Astrocyte of the cerebellum (primary cell): ENCODE results near the gene RBPJL.

Experiments
- DNase-seq: peaks from one replicate; pipeline ENCODE4 v3.0.0-alpha.2; 2011; ENCODE audit warnings: low read depth
- H3K4me3 ChIP-seq: 2 replicates; pipeline ENCODE4 v1.5.1; 2011; ENCODE audit warnings: mild to moderate bottlenecking, low read depth, low read length, moderate library complexity
- in situ Hi-C: cut with HindIII; loops from 2 replicates; pipeline ENCODE4 v1.10.0; 2017; ENCODE audit warnings: low sequenced_read_pairs
- TF ChIP-seq, protein P1 (sequence below): IDR thresholded peaks from 2 replicates; pipeline ENCODE4 v1.5.1; 2012; ENCODE audit warnings: low read length, low read depth, moderate library complexity, mild to moderate bottlenecking; ENCODE audit errors: missing control alignments

Gene RBPJL

DNA sequence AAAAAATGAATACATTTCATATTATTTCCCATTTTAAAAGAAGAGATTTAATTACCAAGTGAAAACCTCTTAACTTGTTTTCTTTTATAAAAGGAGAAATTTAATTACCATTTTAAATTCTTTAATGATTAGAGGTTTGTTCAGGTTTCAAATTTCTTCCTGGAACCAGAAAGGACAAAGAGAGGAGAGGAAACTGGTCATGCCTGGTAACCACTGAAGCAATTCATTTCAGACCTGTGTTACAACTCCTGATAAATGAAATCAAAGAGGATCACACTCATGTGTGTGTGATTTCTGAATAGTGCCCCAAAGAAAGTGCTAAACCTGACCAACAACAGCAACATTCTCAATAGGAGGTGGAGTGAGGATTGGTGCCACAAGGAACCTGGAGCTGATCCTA is 39.7 kb upstream of the RBPJL start:
- H3K4me3 ChIP-seq = no peak overlapping the region
- TF ChIP-seq, protein P1, sequence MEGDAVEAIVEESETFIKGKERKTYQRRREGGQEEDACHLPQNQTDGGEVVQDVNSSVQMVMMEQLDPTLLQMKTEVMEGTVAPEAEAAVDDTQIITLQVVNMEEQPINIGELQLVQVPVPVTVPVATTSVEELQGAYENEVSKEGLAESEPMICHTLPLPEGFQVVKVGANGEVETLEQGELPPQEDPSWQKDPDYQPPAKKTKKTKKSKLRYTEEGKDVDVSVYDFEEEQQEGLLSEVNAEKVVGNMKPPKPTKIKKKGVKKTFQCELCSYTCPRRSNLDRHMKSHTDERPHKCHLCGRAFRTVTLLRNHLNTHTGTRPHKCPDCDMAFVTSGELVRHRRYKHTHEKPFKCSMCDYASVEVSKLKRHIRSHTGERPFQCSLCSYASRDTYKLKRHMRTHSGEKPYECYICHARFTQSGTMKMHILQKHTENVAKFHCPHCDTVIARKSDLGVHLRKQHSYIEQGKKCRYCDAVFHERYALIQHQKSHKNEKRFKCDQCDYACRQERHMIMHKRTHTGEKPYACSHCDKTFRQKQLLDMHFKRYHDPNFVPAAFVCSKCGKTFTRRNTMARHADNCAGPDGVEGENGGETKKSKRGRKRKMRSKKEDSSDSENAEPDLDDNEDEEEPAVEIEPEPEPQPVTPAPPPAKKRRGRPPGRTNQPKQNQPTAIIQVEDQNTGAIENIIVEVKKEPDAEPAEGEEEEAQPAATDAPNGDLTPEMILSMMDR = no peak
- no peak for DNase-seq
- in situ Hi-C loops = no loop called here

DNA sequence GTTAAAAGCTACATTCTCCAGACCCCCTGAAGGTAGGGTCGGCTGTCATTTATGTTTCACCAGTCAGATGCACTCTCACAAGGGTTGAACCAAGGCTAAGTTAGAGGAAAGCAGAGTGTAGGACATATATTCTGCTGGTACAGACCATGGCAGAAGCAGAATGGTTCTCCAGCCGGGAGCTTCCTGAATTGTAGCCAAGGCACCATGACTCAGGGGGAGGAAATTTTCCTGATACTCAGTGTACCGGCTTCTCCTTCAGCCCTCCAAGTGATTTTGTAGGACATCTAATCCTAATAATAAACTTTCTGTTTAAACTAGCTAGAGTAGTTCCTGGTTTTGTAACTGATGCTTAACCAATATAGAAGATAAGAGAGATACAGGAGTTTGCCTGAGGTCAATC is 38.1 kb upstream of the RBPJL start:
- in situ Hi-C loops = no loop called here
- H3K4me3 ChIP-seq = no peak overlapping the region
- TF ChIP-seq, protein P1 = no peak
- DNase-seq = no peak

DNA sequence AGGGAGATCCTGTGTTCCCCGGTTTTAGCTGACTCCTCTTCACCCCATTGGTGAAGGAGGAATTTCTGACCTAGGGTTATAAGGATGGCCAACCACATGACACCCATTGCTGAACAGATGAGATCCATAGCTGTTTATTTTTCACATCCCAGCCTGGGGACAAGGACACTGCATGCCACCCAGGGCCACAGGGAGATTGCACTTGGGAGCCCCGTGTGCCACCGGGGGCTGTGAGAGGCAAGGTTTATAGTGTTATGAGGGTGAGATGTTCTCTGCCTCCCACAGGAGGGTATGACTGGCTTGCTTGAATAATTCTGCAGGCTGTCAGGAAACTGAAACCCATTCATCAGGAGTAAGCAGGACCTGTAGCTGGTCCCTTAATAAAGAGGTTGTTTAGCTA is 37.6 kb upstream of the RBPJL start:
- H3K4me3 ChIP-seq = no peak overlapping the region
- TF ChIP-seq, protein P1 = no peak
- in situ Hi-C loops = no loop called here
- DNase-seq = no peak

DNA sequence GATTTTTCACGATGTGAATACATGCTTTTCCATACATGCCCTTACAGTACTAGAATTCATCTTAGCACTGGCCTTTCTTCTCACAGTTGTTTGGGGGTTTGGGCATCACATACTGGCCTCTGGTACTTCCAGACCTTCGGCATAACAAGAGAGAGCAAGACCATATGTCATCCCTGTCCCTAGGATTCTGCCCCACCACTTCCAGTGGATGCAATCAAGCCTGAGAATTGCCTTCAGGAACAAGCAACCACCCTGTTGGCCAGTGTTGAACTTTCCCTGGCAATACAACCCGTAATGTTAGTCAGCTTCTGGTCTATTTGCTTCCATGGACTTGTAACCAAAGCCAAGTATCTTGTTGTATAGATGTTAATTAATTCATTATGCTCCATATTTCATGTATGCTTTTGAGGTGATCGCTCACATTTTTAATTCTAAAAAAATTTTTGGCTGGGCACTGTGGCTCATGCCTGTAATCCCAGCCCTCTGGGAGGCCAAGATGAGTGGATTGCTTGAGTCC is 36.8 kb upstream of the RBPJL start:
- no peak for DNase-seq
- in situ Hi-C loops = no loop called here
- TF ChIP-seq, protein P1 = no peak
- no peak overlapping the region for H3K4me3 ChIP-seq

DNA sequence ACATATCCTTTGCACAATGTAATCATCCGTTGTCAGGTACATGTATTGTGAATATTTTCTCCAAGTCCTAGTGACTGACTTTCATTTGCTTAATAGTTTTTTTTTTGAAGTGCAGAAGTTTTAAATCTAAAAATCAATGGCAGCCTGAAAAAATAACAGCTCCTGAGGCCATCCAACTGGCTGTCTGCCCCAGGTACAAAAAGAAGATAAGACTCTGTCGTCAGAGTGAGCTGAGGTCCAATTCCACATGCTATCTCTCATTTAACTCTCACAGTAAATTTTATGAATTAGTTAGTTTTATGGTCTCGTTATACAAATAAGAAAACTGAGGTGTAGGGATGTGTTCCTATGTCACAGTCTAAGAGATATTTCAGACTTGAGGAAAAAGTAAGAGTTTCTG is 31.3 kb upstream of the RBPJL start:
- no peak overlapping the region for H3K4me3 ChIP-seq
- TF ChIP-seq, protein P1 = no peak
- no peak for DNase-seq
- in situ Hi-C loops = loop anchor here (25.0 kb wide), 1 partner anchor 263 kb away; no protein-coding TSS in a partner anchor

DNA sequence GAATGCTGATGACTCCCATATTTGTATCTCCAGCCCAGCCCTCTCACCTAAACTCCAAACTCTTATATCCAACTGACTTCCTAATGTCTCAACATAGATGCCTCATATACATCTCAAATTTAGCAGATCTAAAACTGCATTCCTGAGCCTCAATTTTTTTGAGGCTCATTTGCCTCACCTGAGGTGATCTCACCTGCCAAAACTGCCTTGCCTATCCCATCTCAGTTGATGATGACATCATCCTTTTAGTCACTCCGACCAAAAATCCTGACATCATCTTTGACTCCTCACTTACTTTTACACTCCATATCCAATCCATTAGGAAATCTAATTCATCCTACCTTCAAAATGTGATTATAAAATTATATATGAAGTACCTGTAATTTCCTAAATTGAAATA is 26.6 kb upstream of the RBPJL start:
- no peak overlapping the region for H3K4me3 ChIP-seq
- no peak for DNase-seq
- TF ChIP-seq, protein P1 = no peak
- in situ Hi-C loops = loop anchor here (25.0 kb wide), 1 partner anchor 268 kb away; no protein-coding TSS in a partner anchor
